ENCODE results near the gene GSTK1. TPM values are rescaled to one million over a fixed set of nuclear protein-coding genes. Genes with fewer than 3 reads are reported as not detected.

The GSTK1 gene
- total and polyA plus RNA-seq, 2 experiments from 2014 or later = 224 to 243 TPM

GRCh38 chr7:143221737-143222136 lies 41.5 kb upstream of the GSTK1 start, which contains the start of gene TAS2R40:
Gene TAS2R40 (plus strand): TSS chr7:143222037. CDS start chr7:143222079, 42 bp downstream.
- Histone ChIP-seq H3K9me2 (replicated peaks; ENCODE audit: insufficient read depth) (no peaks in the 10 kb centered on the region), H3K4me1 (ENCODE audit: insufficient read depth) (no peaks in the 10 kb centered on the region), H3K27me3 (no peaks in the 10 kb centered on the region), H3K9me3 (ENCODE audit: low read depth) (no peaks in the 10 kb centered on the region), H3K36me3 (replicated peaks; ENCODE audit: insufficient read depth, low read depth) (no peaks in the 10 kb centered on the region), H3K4me3 (no peak within 1 kb of the TSS), H4K20me1 (ENCODE audit: insufficient read depth, poor library complexity, severe bottlenecking) (no peaks in the 10 kb centered on the region), H3K27ac (no peak within 1 kb of the TSS), H3K4me2 (no peak within 1 kb of the TSS), H3K79me2 (no peaks in the 10 kb centered on the region), H2AFZ (no peak within 1 kb of the TSS)
- TF ChIP-seq EZH2 (IDR thresholded peaks at IDR 0.05; ENCODE audit: borderline replicate concordance) (no peak), CTCF (IDR thresholded peaks at IDR 0.05; ENCODE audit: poor library complexity) (no peak), EZH2phosphoT487 (IDR thresholded peaks at IDR 0.05; ENCODE audit: low read depth, severe bottlenecking, unreplicated experiment) (no peak)
- WGBS (ENCODE audit: low lambda C conversion rate, missing lambda C conversion rate) = 85% methylated on average over 3 of the region's 3 CpGs
- DNase-seq (ENCODE audit: low spot score) = no peak

- Histone ChIP-seq H3K4me3 (no peak overlapping the region), H3K4me2 (no peak overlapping the region), H3K9me2 (replicated peaks; ENCODE audit: insufficient read depth) (no peaks in the 10 kb centered on the region), H3K27me3 (no peaks in the 10 kb centered on the region), H3K4me1 (ENCODE audit: insufficient read depth) (no peaks in the 10 kb centered on the region), H3K36me3 (replicated peaks; ENCODE audit: insufficient read depth, low read depth) (no peaks in the 10 kb centered on the region), H3K27ac (no peak overlapping the region), H3K9me3 (ENCODE audit: low read depth) (no peaks in the 10 kb centered on the region), H2AFZ (no peak overlapping the region), H4K20me1 (ENCODE audit: insufficient read depth, poor library complexity, severe bottlenecking) (no peaks in the 10 kb centered on the region), H3K79me2 (no peaks in the 10 kb centered on the region)
- TF ChIP-seq EZH2 (IDR thresholded peaks at IDR 0.05; ENCODE audit: borderline replicate concordance) (no peak), EZH2phosphoT487 (IDR thresholded peaks at IDR 0.05; ENCODE audit: low read depth, severe bottlenecking, unreplicated experiment) (no peak), CTCF (IDR thresholded peaks at IDR 0.05; ENCODE audit: poor library complexity) (no peak)
- DNase-seq (ENCODE audit: low spot score) = no peak
- 80% methylated on average over 7 of the region's 7 CpGs for WGBS (ENCODE audit: low lambda C conversion rate, missing lambda C conversion rate)
Observed at GRCh38 chr7:143222782-143223181, 40.5 kb upstream of the GSTK1 start.

- Histone ChIP-seq H3K27ac (no peak overlapping the region), H3K36me3 (replicated peaks; ENCODE audit: insufficient read depth, low read depth) (no peaks in the 10 kb centered on the region), H3K9me3 (ENCODE audit: low read depth) (no peaks in the 10 kb centered on the region), H3K4me3 (no peak overlapping the region), H4K20me1 (ENCODE audit: insufficient read depth, poor library complexity, severe bottlenecking) (no peaks in the 10 kb centered on the region), H3K79me2 (no peaks in the 10 kb centered on the region), H3K9me2 (replicated peaks; ENCODE audit: insufficient read depth) (no peaks in the 10 kb centered on the region), H3K27me3 (no peaks in the 10 kb centered on the region), H2AFZ (no peak overlapping the region), H3K4me2 (no peak overlapping the region), H3K4me1 (ENCODE audit: insufficient read depth) (no peaks in the 10 kb centered on the region)
- 73% methylated on average over 4 of the region's 4 CpGs for WGBS (ENCODE audit: low lambda C conversion rate, missing lambda C conversion rate)
- DNase-seq (ENCODE audit: low spot score) = no peak
- no peak for TF ChIP-seq EZH2 (IDR thresholded peaks at IDR 0.05; ENCODE audit: borderline replicate concordance)
- TF ChIP-seq CTCF (IDR thresholded peaks at IDR 0.05; ENCODE audit: poor library complexity) = no peak
- TF ChIP-seq EZH2phosphoT487 (IDR thresholded peaks at IDR 0.05; ENCODE audit: low read depth, severe bottlenecking, unreplicated experiment) = no peak
Observed at GRCh38 chr7:143223784-143224183, 39.5 kb upstream of the GSTK1 start.

- 89% methylated on average over 5 of the region's 5 CpGs for WGBS (ENCODE audit: low lambda C conversion rate, missing lambda C conversion rate)
Observed at GRCh38 chr7:143225047-143225446, 38.2 kb upstream of the GSTK1 start.

More at GRCh38 chr7:143225047-143225446, 38.2 kb upstream of the GSTK1 start:
- Histone ChIP-seq H3K36me3 (replicated peaks; ENCODE audit: insufficient read depth, low read depth) (no peaks in the 10 kb centered on the region), H3K9me3 (ENCODE audit: low read depth) (no peaks in the 10 kb centered on the region), H3K27me3 (no peaks in the 10 kb centered on the region), H3K4me1 (ENCODE audit: insufficient read depth) (no peaks in the 10 kb centered on the region), H2AFZ (no peak overlapping the region), H3K27ac (no peak overlapping the region), H3K4me3 (no peak overlapping the region), H3K4me2 (no peak overlapping the region), H4K20me1 (ENCODE audit: insufficient read depth, poor library complexity, severe bottlenecking) (no peaks in the 10 kb centered on the region), H3K79me2 (no peaks in the 10 kb centered on the region), H3K9me2 (replicated peaks; ENCODE audit: insufficient read depth) (no peaks in the 10 kb centered on the region)
- DNase-seq (ENCODE audit: low spot score) = no peak
- TF ChIP-seq EZH2phosphoT487 (IDR thresholded peaks at IDR 0.05; ENCODE audit: low read depth, severe bottlenecking, unreplicated experiment) (no peak), EZH2 (IDR thresholded peaks at IDR 0.05; ENCODE audit: borderline replicate concordance) (no peak), CTCF (IDR thresholded peaks at IDR 0.05; ENCODE audit: poor library complexity) (no peak)

All from hepatocyte (in vitro differentiated cells).